Activated T-helper 17 cell treated with anti-CD3 and anti-CD28 coated beads, Interleukin-2, amount 50 U/mL, for 72 hours (primary cell): ENCODE results near the gene PRKCA. TPM values are rescaled to one million over a fixed set of nuclear protein-coding genes. Genes with fewer than 3 reads are reported as not detected.
A peak's percentile ranks its signal among the peaks of the same experiment; 100 is the strongest.

Experiments used
- ATAC-seq: fragments of 150-1000 bp; cut with Tn5 transposase; replicated peaks from 2 replicates; pipeline ENCODE4 v1.10.0; 2021; ENCODE audit warnings: mild to moderate bottlenecking, moderate library complexity
- H3K27ac Mint-ChIP-seq: one replicate; pipeline ENCODE4 v1.8.0; 2022; ENCODE audit warnings: mixed read lengths
- H3K27me3 Mint-ChIP-seq: one replicate; pipeline ENCODE4 v1.8.0; 2022; ENCODE audit warnings: mixed read lengths
- H3K36me3 Mint-ChIP-seq: one replicate; pipeline ENCODE4 v1.8.0; 2022; ENCODE audit warnings: low read depth, mild to moderate bottlenecking, mixed read lengths
- H3K4me1 Mint-ChIP-seq: one replicate; pipeline ENCODE4 v1.8.0; 2022; ENCODE audit warnings: mixed read lengths
- H3K4me3 Mint-ChIP-seq: one replicate; pipeline ENCODE4 v1.8.0; 2022; ENCODE audit warnings: mild to moderate bottlenecking, mixed read lengths
- H3K9me3 Mint-ChIP-seq: one replicate; pipeline ENCODE4 v1.8.0; 2022; ENCODE audit warnings: mixed read lengths
- total RNA-seq, 2 donors: library from RNA; stranded (reverse); gene quantifications; one replicate each; pipeline ENCODE4 v1.2.3, GENCODE V29; 2022

PRKCA gene
- total RNA-seq, 2 donors from 2014 or later = 58.2 to 86.0 TPM

GRCh38 chr17:66583112-66583748 lies 280.8 kb downstream of the PRKCA start:
- Mint-ChIP-seq H3K9me3 (no peaks in the 10 kb centered on the region), H3K27ac (no peak overlapping the region), H3K27me3 (no peaks in the 10 kb centered on the region), H3K4me1 (peaks cover 18% of the 10 kb centered on the region), H3K36me3 (peaks cover 13% of the 10 kb centered on the region), H3K4me3 (no peak overlapping the region)
- ATAC-seq = no peak

GRCh38 chr17:66584927-66585326 lies 282.5 kb downstream of the PRKCA start:
- Mint-ChIP-seq H3K27ac (peak overlapping the region; percentile 39), H3K36me3 (peaks cover 6% of the 10 kb centered on the region), H3K9me3 (no peaks in the 10 kb centered on the region), H3K4me1 (peaks cover 14% of the 10 kb centered on the region), H3K27me3 (no peaks in the 10 kb centered on the region), H3K4me3 (no peak overlapping the region)
- no peak for ATAC-seq

DNA sequence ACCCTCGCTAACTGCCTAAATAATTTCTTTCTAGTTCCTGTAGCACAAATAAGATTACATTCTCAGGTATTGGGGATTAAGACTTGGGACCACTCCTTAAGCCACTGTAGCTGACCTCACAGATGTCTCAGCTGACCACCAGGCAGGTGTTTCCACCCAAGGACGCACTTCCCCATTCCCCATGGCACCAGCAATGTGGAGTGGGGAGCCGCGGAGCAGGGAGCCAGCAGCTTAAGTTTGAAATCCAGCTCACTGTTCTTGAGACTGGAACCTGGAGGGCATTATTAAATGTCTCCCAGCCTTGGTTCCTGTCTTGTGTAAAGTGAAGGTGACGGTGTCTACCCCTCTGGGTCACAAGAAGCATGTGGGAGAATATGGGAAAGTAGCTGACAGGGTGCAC lies 283.1 kb downstream of the PRKCA start:
- no peak overlapping the region for H3K4me3 Mint-ChIP-seq
- peaks cover 14% of the 10 kb centered on the region for H3K4me1 Mint-ChIP-seq
- no peaks in the 10 kb centered on the region for H3K27me3 Mint-ChIP-seq
- peaks cover 6% of the 10 kb centered on the region for H3K36me3 Mint-ChIP-seq
- no peaks in the 10 kb centered on the region for H3K9me3 Mint-ChIP-seq
- no peak for ATAC-seq
- no peak overlapping the region for H3K27ac Mint-ChIP-seq

DNA sequence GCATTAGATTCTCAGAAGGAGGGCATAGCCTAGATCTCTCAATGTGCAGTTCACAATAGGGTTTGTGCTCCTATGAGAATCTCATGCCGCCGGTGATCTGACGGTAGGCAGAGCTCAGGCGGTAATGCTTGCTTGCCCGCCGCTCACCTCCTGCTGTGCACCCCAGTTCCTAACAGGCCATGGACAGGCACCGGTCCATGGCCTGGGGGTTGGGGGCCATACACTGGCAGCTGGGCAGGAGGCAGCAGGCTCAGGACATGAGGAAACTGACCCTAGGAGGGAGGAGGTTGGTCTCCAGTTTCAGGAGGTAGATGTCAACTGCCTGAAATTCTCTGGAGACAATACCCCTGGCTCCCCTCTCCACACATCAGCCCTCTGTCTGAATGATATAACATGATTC lies 287.5 kb downstream of the PRKCA start:
- no peak overlapping the region for H3K4me3 Mint-ChIP-seq
- no peak for ATAC-seq
- no peaks in the 10 kb centered on the region for H3K27me3 Mint-ChIP-seq
- no peaks in the 10 kb centered on the region for H3K9me3 Mint-ChIP-seq
- no peak overlapping the region for H3K27ac Mint-ChIP-seq
- peaks cover 15% of the 10 kb centered on the region for H3K4me1 Mint-ChIP-seq
- peaks cover 10% of the 10 kb centered on the region for H3K36me3 Mint-ChIP-seq

- Mint-ChIP-seq H3K4me3 (no peak overlapping the region), H3K9me3 (no peaks in the 10 kb centered on the region), H3K27ac (no peak overlapping the region), H3K36me3 (peaks cover 12% of the 10 kb centered on the region), H3K4me1 (peaks cover 12% of the 10 kb centered on the region), H3K27me3 (no peaks in the 10 kb centered on the region)
- ATAC-seq = no peak
Observed at GRCh38 chr17:66593116-66593515, 290.7 kb downstream of the PRKCA start.

GRCh38 chr17:66595893-66596292 lies 293.5 kb downstream of the PRKCA start:
- H3K4me3 Mint-ChIP-seq = no peak overlapping the region
- no peaks in the 10 kb centered on the region for H3K27me3 Mint-ChIP-seq
- peaks cover 5% of the 10 kb centered on the region for H3K4me1 Mint-ChIP-seq
- H3K27ac Mint-ChIP-seq = no peak overlapping the region
- peaks cover 12% of the 10 kb centered on the region for H3K36me3 Mint-ChIP-seq
- H3K9me3 Mint-ChIP-seq = no peaks in the 10 kb centered on the region
- no peak for ATAC-seq

DNA sequence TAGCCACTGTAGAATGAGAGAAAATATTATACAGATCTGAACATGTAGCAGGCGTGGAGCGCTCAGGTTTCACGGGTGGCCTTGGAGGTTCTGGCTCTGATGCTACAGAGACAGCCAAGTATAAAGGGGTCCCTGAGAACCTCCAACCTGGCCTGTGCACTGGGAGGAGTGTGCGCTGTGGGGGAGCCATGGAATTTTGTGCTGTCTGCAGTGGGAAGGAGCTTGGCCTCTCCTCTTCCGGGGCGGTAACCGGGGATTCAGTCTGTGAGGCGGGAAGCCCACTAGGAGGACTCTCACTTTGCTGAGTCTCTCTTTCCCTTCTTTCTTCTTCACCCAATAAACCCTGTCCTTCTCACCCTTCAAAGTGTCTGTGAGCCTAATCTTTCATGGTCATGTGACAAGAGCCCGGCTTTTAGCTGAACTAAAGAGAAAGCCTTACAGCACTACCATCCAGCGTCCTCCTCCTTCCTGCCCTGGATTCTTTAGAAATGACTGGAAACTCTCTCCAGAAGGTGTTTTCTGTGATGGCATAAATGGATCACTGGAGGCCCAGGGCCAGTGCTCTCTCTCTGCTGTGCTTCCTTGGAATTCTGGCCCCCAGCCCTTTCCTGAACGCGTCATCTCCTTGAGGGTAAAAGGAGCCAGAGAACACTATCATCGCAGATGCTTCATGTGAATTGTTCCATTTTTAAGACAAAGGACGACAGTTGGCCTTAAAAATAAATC lies 300.4 kb downstream of the PRKCA start:
- no peaks in the 10 kb centered on the region for H3K9me3 Mint-ChIP-seq
- H3K27me3 Mint-ChIP-seq = no peaks in the 10 kb centered on the region
- H3K27ac Mint-ChIP-seq = peak overlapping the region; percentile 51
- H3K4me1 Mint-ChIP-seq = peaks cover 6% of the 10 kb centered on the region
- peaks cover 10% of the 10 kb centered on the region for H3K36me3 Mint-ChIP-seq
- ATAC-seq = no peak
- H3K4me3 Mint-ChIP-seq = no peak overlapping the region

- H3K4me3 Mint-ChIP-seq = no peak overlapping the region
- peaks cover 6% of the 10 kb centered on the region for H3K4me1 Mint-ChIP-seq
- peaks cover 20% of the 10 kb centered on the region for H3K36me3 Mint-ChIP-seq
- no peaks in the 10 kb centered on the region for H3K27me3 Mint-ChIP-seq
- ATAC-seq = no peak
- peaks cover 5% of the 10 kb centered on the region for H3K9me3 Mint-ChIP-seq
- peak overlapping the region; percentile 51 for H3K27ac Mint-ChIP-seq
Observed at GRCh38 chr17:66604376-66604775, 302.0 kb downstream of the PRKCA start.

- no peak for ATAC-seq
- no peak overlapping the region for H3K27ac Mint-ChIP-seq
- peaks cover 6% of the 10 kb centered on the region for H3K9me3 Mint-ChIP-seq
- no peak overlapping the region for H3K4me3 Mint-ChIP-seq
- peaks cover 6% of the 10 kb centered on the region for H3K4me1 Mint-ChIP-seq
- H3K27me3 Mint-ChIP-seq = no peaks in the 10 kb centered on the region
- peaks cover 20% of the 10 kb centered on the region for H3K36me3 Mint-ChIP-seq
Observed at GRCh38 chr17:66605541-66605940, 303.1 kb downstream of the PRKCA start.

DNA sequence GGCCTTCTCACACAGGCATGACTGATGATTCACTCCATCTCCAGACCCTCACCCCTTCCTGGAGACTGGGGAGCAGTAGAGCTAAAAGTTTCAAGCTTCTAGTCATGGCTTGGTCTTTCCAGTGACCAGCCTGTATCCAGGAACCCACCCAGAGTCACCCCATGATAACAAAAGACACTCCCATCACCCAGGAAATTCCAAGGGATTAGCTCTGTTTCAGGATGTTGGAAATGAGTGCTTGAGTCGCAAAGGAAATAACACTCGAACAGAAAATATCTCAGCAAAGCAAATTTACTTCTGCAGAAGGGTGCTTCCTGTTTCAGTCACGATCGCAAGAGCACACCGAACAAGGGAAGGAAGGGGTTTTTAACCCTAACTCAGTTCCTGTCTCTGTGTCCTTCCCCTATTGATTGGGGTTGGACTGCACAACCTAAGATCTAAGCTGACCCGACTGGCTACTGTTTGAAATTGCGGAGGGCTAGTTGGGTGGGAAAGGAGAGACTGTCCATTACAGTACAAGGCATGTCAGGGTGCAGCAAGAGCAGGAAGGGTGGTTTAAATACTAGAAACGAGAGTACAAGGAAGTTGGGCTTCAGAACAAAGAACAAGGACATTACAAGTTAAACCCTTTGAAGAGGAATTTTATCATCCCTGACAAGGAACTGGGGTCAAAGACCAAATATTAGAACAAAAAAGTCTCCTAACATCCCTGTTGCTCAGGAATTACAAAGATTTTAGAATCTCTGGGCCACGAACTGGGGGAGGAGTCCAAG lies 308.1 kb downstream of the PRKCA start:
- Mint-ChIP-seq H3K4me3 (no peak overlapping the region), H3K9me3 (peaks cover 6% of the 10 kb centered on the region), H3K27ac (peak overlapping the region; percentile 25), H3K4me1 (peaks cover 9% of the 10 kb centered on the region), H3K36me3 (peaks cover 14% of the 10 kb centered on the region), H3K27me3 (no peaks in the 10 kb centered on the region)
- ATAC-seq = no peak

GRCh38 chr17:66611397-66611796 lies 309.0 kb downstream of the PRKCA start:
- ATAC-seq = no peak
- H3K9me3 Mint-ChIP-seq = peaks cover 6% of the 10 kb centered on the region
- H3K36me3 Mint-ChIP-seq = peaks cover 14% of the 10 kb centered on the region
- H3K4me1 Mint-ChIP-seq = peaks cover 11% of the 10 kb centered on the region
- no peak overlapping the region for H3K4me3 Mint-ChIP-seq
- H3K27ac Mint-ChIP-seq = no peak overlapping the region
- H3K27me3 Mint-ChIP-seq = no peaks in the 10 kb centered on the region

DNA sequence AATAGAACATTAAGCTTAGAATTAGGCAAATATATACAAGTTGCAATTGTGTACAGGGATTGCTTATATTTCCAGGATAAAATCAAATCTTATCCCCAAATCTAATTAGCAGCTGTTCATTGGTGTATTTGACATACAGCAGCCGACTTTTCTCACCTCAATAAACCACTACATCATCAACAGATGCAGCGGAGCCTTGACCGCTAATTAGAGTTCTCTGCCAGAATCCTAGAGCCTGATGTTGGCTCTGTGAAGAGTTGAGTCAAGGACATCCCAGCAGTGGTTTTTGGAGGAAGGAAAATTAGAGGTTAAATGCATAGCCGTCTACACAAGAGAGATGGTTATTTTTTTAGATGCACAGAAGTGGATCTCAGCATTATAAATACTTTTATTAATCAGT lies 310.6 kb downstream of the PRKCA start:
- no peak for ATAC-seq
- Mint-ChIP-seq H3K4me1 (peaks cover 21% of the 10 kb centered on the region), H3K27me3 (no peaks in the 10 kb centered on the region), H3K4me3 (no peak overlapping the region), H3K36me3 (peaks cover 8% of the 10 kb centered on the region), H3K9me3 (peaks cover 6% of the 10 kb centered on the region), H3K27ac (no peak overlapping the region)

- H3K4me1 Mint-ChIP-seq = peaks cover 21% of the 10 kb centered on the region
- no peaks in the 10 kb centered on the region for H3K27me3 Mint-ChIP-seq
- H3K9me3 Mint-ChIP-seq = peaks cover under 1% of the 10 kb centered on the region
- no peak overlapping the region for H3K27ac Mint-ChIP-seq
- no peaks in the 10 kb centered on the region for H3K36me3 Mint-ChIP-seq
- no peak overlapping the region for H3K4me3 Mint-ChIP-seq
- ATAC-seq = no peak
Observed at GRCh38 chr17:66614469-66614868, 312.1 kb downstream of the PRKCA start.

DNA sequence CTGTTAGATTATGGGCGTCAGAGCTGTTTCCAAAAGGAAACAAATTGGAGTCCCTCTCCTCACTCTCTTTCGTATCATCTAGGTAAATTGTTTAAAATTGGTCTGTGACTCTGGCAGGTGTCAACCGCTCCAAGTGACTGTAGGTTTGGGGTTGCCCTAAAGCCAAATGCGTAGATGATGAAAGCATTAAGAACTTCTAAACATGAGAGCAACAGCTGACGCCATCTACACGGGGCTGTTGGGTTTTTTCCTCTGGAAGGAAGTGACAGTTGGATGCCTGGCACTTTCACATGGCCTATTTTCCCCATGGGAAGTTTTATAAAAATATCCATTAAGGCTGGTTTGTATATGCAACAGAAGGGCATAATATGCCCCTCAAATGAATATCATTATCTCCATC lies 316.8 kb downstream of the PRKCA start:
- H3K4me1 Mint-ChIP-seq = peaks cover 30% of the 10 kb centered on the region
- no peaks in the 10 kb centered on the region for H3K27me3 Mint-ChIP-seq
- no peaks in the 10 kb centered on the region for H3K9me3 Mint-ChIP-seq
- H3K27ac Mint-ChIP-seq = no peak overlapping the region
- ATAC-seq = no peak
- no peak overlapping the region for H3K4me3 Mint-ChIP-seq
- no peaks in the 10 kb centered on the region for H3K36me3 Mint-ChIP-seq

- Mint-ChIP-seq H3K9me3 (no peaks in the 10 kb centered on the region), H3K4me3 (no peak overlapping the region), H3K27me3 (no peaks in the 10 kb centered on the region), H3K27ac (no peak overlapping the region), H3K4me1 (peaks cover 26% of the 10 kb centered on the region), H3K36me3 (no peaks in the 10 kb centered on the region)
- ATAC-seq = no peak
Observed at GRCh38 chr17:66620528-66620927, 318.1 kb downstream of the PRKCA start.
